MV-4-11 (cell line): Measurements from ENCODE around the gene CSTA.

ENCODE experiments used
- DNase-seq: peaks from one replicate; lab custom pipeline; 2025; lab: John Stamatoyannopoulos, UW

CSTA gene

DNA sequence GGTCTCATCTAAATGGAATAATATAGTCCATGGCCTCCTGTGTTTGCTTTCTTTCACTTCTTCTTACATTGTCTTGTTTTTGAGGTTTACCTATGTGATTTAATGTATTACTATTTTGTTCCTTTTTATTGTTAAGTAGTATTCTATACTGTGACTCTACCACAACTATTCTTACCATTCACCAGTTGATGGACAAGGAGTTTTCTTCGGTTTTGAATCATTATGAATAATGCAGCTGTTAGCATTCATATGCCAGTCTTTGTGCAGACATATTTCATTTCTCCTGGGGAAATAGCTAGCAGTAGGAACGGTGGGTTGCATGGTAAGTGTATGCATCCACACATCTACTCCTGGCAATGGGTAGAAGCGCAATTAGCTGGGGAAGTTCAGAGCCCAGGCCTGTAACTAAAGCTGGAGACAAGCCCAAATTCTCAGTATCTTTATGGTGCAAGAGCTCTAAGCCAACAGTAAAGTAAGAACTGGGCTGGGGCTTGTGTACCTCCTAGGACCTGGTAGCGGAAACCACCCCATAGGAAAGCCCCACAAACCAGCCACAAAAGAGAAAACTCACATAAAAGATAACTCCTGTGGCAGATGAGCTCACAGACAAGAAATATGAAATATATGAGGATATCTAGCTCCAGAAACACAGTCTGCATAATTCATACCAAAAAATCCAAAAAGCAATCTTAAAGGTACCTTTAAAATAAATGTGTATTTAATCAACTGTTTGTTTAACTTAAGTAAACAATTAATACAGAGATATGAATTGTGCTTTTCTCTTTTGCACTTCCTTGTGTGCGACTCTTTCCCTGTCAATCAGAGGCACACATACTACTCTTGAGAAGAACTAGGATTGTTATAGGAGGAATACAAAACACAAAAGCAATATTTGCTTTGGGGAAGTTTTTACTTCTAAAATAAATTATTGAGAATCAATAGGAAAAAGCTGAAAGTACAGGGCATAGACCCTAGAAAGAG, 2.7 kb upstream of the CSTA start:
- DNase-seq = peak; percentile 59

DNA sequence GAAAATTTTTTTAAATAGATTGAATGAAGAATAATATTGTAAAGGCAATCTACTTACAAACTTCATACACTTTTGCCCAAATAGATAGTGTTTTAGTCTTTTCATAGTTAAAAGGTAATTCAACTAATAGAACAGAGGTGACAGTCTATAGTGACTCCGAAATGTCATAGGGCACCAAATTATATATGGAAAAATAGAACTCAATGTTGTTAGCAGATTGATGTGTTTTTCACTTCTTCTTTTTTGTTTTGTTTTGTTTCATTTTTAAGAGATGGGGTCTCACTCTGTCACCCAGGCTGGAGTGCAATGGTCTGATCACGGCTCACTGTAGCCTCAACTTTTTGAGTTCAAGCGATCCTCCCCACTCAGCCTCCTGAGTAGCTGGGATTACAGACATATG, 721 bp downstream of the CSTA start:
- DNase-seq = peak; percentile 47

DNA sequence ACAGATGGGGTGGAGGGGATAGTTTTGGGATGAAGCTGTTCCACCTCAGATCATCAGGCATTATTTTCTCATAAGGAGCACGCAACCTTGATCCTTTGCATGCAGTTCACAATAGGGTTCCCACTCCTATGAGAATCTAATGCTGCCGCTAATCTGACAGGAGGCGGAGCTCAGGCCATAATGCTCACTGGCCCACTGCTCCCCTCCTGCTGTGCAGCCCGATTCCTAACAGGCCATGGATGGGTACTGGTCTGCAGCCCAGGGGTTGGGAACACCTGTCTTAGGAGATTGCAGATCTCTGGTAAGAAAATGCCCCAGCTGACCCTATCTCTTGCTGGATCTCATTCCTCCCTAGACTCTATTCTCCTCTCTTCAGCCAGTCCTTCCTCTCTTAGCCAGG, 6.8 kb downstream of the CSTA start:
- DNase-seq = no peak

DNA sequence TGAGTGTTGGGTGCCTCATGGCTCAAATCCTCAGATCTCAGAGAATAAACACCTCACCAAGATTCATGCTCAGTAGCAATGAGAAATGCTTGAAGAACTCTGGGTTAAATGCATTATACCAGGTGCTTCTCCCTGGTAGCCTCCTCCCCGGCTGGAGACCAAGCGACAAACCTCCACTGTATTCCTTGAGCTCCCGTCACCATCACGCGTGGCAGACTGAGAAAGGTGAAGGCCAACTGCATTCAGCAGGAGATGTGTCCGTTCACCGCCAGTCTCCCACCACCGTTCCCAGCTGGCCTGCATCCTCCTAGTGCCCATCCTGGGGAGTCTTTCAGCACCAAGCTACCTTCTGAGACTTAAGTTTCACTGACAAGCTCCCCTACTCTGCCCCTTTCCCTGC, 7.5 kb downstream of the CSTA start:
- DNase-seq = no peak

DNA sequence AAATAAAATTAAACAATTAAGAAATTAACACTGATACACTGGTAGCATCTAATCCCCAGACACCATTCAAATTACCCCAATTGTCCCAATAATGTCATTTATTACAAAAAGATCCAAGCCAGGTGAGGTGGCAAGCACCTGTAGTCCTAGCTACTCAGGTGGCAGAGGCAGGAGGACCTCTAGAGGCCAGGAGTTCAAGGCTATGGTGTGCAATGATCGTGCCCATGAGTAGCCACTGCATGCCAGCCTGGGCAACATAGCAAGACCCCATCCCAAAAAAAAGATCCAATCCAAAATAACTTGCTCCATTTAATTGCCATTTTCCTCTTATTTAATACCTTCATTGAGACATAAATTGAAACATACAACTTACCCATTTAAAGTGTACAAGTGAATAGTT, 17.8 kb downstream of the CSTA start:
- DNase-seq = no peak

DNA sequence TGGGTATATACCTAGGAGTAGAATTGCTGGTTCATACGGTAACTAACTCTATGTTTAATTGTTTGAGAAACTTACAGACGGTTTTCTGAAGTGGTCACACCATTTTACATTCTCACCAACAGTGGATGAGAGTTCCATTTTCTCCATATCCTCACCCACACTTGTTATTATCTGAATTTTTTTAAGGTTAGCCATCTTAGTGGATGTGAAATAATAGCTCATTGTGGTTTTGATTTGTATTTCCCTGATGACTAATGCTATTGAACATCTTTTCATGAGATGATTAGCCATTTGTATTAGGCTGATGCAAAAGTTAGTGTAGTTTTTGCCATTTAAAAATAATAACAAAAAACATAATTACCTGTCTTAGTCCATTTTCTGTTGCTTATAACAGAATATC, 18.6 kb downstream of the CSTA start:
- DNase-seq = no peak

DNA sequence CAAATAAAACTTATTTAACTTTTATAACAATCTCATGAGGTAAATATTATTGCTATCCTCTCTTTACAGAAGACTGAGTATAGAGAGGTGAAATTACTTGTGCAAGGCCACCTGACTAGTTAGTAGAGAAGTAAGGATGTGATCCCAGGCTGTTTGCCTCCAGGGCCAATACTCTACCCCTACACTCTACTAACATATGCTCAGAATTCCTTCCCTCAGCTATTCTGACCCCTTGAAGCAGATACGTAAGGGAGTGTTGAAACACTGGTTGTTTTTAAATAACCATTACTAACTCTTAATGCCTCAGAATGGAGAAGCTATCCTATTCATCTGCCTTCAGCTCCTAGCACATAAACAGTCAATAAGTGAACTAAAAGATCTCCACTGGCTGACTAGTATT, 24.1 kb downstream of the CSTA start:
- no peak for DNase-seq

DNA sequence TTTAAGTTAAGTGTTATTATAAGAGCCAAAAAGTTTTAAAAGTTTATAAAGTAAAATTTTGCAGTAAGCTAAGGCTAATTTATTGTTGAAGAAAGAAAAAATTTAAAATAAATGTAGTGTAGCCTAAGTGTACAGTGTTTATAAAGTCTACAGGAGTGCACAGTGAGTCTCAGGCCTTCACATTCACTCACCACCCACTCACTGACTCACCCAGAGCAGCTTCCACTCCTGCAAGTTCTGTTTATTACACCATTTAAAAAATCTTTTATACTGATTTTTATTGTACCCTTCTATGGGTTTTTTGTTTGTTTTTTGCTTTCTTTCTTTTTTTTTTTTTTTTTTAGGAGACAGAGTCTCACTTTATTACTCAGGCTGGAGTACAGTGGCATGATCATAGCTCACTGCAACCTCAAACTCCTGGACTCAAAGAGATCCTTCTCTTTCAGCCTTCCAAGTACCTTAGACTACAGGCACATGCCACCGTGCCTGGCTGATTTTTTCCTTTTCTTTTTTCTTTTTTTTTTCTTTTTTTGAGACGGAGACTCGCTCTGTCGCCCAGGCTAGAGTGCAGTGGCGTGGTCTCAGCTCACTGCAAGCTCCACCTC, 25.9 kb downstream of the CSTA start:
- DNase-seq = no peak

DNA sequence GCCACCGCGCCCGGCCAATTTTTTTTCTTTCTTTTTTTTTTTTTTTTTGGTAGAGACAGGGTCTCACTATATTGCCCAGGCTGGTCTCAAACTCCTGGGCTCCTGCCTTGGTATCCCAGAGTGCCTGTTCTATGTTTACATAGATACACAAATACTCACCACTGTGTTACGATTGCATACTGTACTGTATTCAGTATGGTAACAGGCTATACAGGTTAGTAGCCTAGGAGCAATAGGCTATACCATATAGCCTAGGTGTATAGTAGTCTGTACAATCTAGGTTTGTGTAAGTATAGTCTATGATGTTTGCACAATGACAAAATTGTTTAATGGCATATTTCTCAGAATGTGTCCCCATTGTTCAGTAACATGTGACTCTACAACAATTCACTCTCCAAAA, 26.6 kb downstream of the CSTA start:
- no peak for DNase-seq

DNA sequence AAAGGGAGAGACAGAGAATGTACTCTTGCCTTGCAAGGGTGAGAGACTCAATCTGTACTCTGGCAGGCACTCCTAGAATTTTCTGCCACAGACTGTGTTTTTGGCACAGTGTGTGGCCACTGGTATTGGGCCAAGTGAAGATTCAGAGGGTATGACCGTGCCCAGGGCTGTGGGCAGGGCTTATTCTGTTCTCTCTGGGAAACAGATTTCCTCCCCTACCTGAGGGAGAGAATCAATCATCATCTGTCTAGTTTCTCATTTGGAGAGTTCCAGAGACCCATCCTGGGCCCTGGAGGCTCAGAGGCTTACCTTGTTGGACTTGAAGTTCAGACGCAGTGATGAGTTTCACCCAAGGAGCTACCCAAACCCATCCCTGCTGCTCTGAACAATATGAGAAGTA, 28.2 kb downstream of the CSTA start:
- no peak for DNase-seq

DNA sequence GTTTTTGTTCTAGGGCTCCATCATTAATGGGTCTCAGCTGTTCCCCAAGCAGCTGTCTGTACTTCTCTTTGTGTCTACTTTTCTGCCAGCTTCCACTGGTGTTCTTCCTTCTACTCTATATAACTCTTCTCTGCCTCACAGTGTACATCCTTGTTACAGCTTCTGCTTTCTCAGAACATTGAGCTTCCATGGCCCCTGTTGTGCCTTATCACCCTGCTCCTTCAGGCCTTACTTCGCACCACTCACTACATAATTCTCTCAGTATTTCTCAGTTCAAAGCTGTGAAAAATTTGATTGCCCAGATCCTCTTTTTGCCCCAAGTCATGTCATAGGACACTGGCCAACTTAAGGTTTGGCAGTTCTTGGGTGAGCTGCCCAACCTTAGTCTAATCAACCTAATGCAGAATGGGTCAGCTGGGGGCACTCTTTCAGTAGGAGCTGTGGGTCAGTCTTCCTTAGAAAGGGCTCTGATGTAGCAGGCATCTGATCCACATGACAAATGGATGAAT, 28.9 kb downstream of the CSTA start:
- DNase-seq = peak; percentile 27

DNA sequence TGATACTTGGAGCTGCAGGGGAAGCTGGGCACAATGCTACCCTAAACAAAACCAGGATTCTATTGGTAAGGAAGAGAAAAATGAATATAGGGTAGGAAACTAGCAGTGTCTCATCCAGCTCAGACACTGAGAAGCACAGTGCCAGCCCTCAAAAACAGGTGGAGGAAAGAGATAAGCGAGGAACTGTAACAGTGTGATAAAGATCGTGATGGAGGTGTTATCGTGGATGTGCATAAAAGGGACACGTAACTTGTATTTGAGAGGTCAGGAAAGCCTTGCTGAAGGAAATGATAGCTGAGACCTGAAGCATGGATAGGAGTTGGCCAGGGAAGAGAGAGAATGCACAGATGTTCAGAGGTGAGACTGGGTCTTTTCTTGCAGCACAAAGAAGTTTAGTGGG, 30.6 kb downstream of the CSTA start:
- DNase-seq = no peak

DNA sequence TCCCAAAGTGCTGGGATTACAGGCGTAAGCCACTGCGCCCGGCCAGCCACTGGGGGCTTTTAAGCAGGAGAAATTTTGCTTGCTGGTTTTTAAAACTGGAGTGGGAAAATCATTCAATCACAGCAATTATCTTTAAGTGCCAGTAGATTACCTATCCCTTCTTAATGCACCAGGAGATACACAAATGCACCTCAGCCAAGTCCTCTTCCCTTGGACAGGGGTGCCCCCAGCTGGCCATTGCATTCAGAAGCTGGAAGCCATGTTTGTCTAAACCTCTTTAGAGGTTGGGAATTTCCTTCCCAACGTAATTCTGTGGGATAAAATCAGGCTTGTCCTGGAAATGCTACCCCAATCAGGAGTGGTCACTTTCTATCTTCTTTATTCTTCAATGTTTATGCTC, 31.4 kb downstream of the CSTA start:
- DNase-seq = peak; percentile 38

DNA sequence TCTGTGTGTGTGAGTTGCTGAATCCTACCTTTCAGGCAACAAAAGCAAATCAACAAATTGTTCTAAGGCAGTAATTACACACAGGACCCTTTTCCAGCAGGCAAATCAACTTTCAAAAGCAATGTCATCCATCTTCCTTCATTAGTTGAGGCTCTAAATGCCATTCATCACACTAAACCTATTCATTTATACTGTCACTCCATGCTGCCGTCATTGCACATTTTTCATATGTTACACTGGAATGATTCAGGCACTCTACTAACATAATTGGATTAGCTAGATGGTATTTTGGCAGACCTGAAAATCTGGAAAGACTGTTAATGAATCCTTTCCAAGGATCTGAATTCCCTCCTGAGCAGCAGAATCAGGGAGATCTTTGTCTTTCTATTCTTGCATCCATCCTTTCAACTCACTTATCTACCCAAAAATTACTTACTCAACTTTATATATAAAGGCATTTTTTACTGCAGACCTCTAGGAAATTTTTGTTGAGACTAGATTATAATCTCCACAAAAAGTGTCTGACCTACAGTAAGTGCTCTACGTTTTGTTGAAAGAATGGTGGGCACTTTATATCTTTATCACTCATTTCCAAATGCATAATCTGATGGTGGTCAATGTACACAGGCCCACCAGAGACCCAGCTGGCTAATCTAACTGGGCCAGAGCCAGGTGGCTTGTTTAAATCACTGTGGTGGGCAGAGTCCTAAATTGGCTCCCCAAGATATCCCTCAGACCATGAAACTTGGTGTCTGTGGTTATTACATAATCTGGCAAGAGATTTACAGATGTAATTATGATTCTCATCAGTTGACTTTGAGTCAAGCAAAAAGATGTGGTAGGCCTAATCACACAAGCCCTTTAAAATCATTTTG, 33.0 kb downstream of the CSTA start:
- peak; percentile 73 for DNase-seq

DNA sequence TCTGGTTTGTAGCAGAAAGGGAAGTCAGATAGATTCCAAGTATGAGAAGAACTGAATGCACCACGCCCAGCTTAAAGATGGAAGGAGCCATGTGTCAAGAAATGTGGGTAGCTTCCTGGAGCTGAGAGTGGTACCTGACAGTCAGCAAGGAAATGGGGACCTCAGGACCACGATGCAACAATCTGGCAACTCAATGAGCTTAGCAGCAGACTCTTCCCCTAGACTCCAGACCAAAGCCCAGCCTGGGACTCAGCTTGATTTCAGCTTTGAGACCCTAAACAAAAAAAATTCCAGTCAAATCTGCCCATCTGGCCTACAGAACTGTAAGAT, 33.6 kb downstream of the CSTA start:
- DNase-seq = no peak

DNA sequence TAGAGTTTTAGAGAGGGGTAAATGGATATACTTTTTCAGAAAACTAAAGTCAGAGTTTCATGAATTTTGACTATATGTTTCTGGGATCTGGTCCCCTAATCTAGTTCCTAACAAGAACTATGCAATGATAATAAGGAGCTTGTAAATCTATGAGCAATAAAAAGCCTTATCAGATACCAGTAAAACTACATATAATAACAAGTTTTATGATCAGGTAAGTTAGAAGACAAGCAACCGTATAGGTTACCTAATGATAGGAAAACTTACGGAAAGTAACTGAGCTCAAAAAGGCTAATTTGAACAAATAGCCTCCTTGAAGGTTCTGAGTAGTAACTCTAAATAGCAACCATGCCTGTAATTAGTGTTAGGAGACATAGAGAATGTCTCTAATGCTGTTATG, 37.0 kb downstream of the CSTA start:
- no peak for DNase-seq

DNA sequence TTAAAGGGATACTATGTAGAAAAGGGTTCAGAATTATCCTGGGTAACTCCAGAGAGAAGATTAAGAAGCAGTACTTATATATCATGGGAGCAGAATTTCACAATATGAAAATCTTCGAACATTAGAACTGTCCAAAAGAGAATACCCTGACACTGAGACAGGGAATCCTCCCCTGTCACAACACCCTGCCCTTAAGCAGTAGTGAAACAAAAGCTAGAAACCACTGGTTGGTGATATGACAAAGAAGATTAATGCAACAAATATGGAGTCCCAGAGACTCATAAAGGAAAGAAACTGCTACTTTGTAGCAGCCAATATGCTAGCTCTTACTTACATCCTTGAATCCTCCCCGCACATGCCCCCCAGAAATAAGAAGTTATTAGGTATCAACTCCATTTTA, 39.4 kb downstream of the CSTA start:
- DNase-seq = peak; percentile 71

DNA sequence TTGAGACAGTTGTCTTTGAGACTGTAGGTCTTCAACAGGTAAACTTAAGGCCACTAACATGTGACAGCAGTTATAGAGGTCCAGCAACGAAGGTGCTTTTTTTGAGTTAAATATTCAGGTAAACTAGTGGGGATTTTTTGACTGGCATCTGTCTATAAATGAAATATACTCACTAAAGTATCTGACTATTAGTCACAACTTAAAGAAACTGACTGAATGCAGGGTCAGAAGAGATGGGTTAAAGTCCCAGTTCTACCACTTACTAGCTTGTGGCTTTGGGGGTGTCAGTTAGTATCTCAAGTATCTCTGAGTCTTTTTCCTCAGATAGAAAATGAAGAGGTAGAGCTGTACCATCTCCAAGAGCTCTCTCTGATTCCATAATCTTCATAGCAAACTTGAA, 40.0 kb downstream of the CSTA start:
- DNase-seq = no peak

DNA sequence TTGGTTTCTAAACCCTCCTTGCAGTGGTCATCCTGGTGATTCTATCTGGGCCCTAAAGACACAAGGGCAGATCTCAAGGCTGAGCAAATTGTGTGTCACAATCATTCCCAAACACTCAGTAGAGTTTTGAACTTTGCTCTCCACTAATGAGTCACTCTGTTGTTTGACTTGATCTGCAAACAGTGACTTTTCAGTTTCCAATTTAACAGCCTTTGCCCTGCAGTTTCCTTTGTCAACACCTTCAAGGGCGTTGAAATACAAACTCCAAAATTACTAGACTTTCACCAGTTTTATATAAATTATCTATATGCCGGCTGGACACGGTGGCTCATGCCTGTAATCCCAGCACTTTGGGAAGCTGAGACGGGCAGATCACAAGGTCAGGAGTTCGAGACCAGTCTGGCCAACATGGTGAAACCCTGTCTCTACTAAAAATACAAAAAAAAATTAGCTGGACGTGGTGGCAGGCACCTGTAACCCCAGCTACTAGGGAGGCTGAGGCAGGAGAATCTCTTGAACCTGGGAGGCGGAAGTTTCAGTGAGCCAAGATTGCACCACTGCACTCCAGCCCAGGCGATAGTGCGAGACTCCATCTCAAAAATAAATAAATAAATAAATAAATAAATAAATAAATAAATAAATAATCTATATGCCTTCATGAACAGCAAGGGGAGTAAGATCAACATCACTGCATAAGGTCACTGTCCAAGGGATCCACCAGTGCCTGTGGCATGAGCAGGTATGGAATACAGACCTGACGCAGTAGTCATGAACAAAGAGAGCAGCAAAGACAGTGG, 40.7 kb downstream of the CSTA start:
- DNase-seq = peak; percentile 41

DNA sequence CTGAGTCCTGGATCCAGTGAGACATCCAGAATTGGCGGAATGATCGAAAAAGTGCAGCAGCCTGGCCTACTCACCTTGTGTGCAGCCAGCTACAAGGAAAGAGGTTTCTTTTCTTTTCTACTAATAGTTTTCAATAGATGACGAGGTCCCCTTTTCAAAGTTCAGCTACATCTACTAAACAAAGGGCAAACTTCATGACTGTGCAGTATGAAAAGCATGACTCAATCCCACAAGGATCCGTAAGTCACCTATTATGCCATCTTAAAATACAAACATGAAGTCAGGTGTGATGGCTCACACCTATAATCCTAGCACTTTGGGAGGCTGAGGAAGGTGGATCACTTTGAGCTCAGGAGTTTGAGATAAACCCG, 41.3 kb downstream of the CSTA start:
- DNase-seq = no peak

DNA sequence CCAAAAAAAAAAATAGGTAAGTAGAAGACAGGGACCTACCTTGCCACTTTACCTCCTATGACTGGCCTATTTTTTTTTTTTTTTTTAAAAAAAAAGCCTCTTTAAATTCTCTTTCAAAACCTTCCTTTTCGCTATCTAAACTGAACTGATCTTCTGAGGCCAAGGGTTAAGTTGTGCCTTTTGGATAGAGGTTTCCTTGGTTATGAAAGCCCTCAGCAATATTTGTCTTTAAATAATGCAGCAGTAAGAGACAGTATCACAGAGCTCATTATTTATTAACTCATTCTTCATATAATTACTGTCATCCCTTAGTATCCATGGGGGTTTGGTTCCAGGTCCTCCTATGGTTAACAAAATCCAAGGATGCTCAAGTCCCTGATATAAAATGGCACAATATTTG, 49.0 kb downstream of the CSTA start:
- DNase-seq = no peak

DNA sequence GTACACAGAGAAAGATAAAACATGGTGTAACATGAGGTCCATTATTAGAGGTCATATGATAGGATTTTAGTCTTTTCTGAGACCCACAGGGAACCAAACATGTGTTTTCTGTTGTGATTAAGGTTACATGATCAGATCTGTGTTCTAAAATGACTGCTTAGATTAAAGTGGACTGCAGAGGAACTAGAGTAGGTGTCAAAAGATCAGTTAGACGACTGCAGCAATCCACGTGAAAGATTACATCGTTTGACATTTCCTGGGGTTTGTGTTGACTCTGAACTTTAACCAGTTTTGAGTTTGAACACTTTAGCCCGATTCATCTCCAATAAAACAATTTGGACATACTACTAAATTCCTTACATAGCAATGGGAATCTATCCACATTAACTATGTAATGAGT, 52.9 kb downstream of the CSTA start:
- DNase-seq = peak; percentile 8
